ENCODE measurements around the gene RIN2. TPM values are rescaled to one million over a fixed set of nuclear protein-coding genes. Genes with fewer than 3 reads are reported as not detected.
A peak's percentile ranks its signal among the peaks of the same experiment; 100 is the strongest.
"Not testable (repeated sequence)": the region's sequence is repeated elsewhere in the genome, so short reads cannot be mapped to it uniquely, and the experiment has no call there.

Gene RIN2
- total RNA-seq, 1 donor from 2014 or later: 34.1 TPM

GRCh38 chr20:19791887-19792286 lies 33.8 kb downstream of the RIN2 start:
- H3K36me3 ChIP-seq (ENCODE audit: control insufficient read depth, insufficient read depth, low read length): no peaks in the 10 kb centered on the region
- H3K4me3 ChIP-seq (ENCODE audit: low read depth, low read length): no peak overlapping the region
- no peaks in the 10 kb centered on the region for H3K27me3 ChIP-seq (ENCODE audit: control insufficient read depth, insufficient read depth, low read length)
- no peak for TF ChIP-seq CTCF (IDR thresholded peaks at IDR 0.05; ENCODE audit: insufficient read depth, low read length, poor library complexity, severe bottlenecking)
- no peak for DNase-seq (ENCODE audit: low read depth)

- TF ChIP-seq CTCF (IDR thresholded peaks at IDR 0.05; ENCODE audit: insufficient read depth, low read length, poor library complexity, severe bottlenecking): no peak
- H3K4me3 ChIP-seq (ENCODE audit: low read depth, low read length): no peak overlapping the region
- no peaks in the 10 kb centered on the region for H3K27me3 ChIP-seq (ENCODE audit: control insufficient read depth, insufficient read depth, low read length)
- H3K36me3 ChIP-seq (ENCODE audit: control insufficient read depth, insufficient read depth, low read length): no peaks in the 10 kb centered on the region
- DNase-seq (ENCODE audit: low read depth): no peak
Measured at GRCh38 chr20:19793716-19794115, 35.7 kb downstream of the RIN2 start.

GRCh38 chr20:19794941-19795340 lies 36.9 kb downstream of the RIN2 start:
- TF ChIP-seq CTCF (IDR thresholded peaks at IDR 0.05; ENCODE audit: insufficient read depth, low read length, poor library complexity, severe bottlenecking): no peak
- H3K27me3 ChIP-seq (ENCODE audit: control insufficient read depth, insufficient read depth, low read length): no peaks in the 10 kb centered on the region
- peaks cover 2% of the 10 kb centered on the region for H3K36me3 ChIP-seq (ENCODE audit: control insufficient read depth, insufficient read depth, low read length)
- H3K4me3 ChIP-seq (ENCODE audit: low read depth, low read length): no peak overlapping the region
- DNase-seq (ENCODE audit: low read depth): no peak

- H3K27me3 ChIP-seq (ENCODE audit: control insufficient read depth, insufficient read depth, low read length): no peaks in the 10 kb centered on the region
Measured at GRCh38 chr20:19799325-19799724, 41.3 kb downstream of the RIN2 start.

GRCh38 chr20:19802099-19802491 lies 44.0 kb downstream of the RIN2 start:
- Histone ChIP-seq H3K4me3 (ENCODE audit: low read depth, low read length) (no peak overlapping the region), H3K36me3 (ENCODE audit: control insufficient read depth, insufficient read depth, low read length) (peaks cover 3% of the 10 kb centered on the region), H3K27me3 (ENCODE audit: control insufficient read depth, insufficient read depth, low read length) (no peaks in the 10 kb centered on the region)
- TF ChIP-seq CTCF (IDR thresholded peaks at IDR 0.05; ENCODE audit: insufficient read depth, low read length, poor library complexity, severe bottlenecking): no peak
- no peak for DNase-seq (ENCODE audit: low read depth)

More at GRCh38 chr20:19799325-19799724, 41.3 kb downstream of the RIN2 start:
- TF ChIP-seq CTCF (IDR thresholded peaks at IDR 0.05; ENCODE audit: insufficient read depth, low read length, poor library complexity, severe bottlenecking): no peak
- DNase-seq (ENCODE audit: low read depth): no peak
- H3K4me3 ChIP-seq (ENCODE audit: low read depth, low read length): no peak overlapping the region
- H3K36me3 ChIP-seq (ENCODE audit: control insufficient read depth, insufficient read depth, low read length): peaks cover 3% of the 10 kb centered on the region

GRCh38 chr20:19802492-19803158 lies 44.6 kb downstream of the RIN2 start:
- DNase-seq (ENCODE audit: low read depth): peak; percentile 90
- H3K36me3 ChIP-seq (ENCODE audit: control insufficient read depth, insufficient read depth, low read length): peaks cover 3% of the 10 kb centered on the region
- H3K27me3 ChIP-seq (ENCODE audit: control insufficient read depth, insufficient read depth, low read length): no peaks in the 10 kb centered on the region
- no peak overlapping the region for H3K4me3 ChIP-seq (ENCODE audit: low read depth, low read length)
- TF ChIP-seq CTCF (IDR thresholded peaks at IDR 0.05; ENCODE audit: insufficient read depth, low read length, poor library complexity, severe bottlenecking): peak; percentile 55

- DNase-seq (ENCODE audit: low read depth); H3K36me3 ChIP-seq (ENCODE audit: control insufficient read depth, insufficient read depth, low read length); H3K4me3 ChIP-seq (ENCODE audit: low read depth, low read length); H3K27me3 ChIP-seq (ENCODE audit: control insufficient read depth, insufficient read depth, low read length): not testable (repeated sequence)
Measured at GRCh38 chr20:19806276-19806675, 48.2 kb downstream of the RIN2 start.
